Muscle of leg (tissue), 16 donors: ENCODE data around the gene RABEP2. TPM values are rescaled to one million over a fixed set of nuclear protein-coding genes. Genes with fewer than 3 reads are reported as not detected.
"Not testable (repeated sequence)": the region's sequence is repeated elsewhere in the genome, so short reads cannot be mapped to it uniquely, and the experiment has no call there.

Experiments
- DNase-seq: peaks from one replicate; pipeline ENCODE4 v3.0.0; 2013
- H3K27ac ChIP-seq: one replicate; pipeline ENCODE4 v1.5.1; 2013; ENCODE audit warnings: mild to moderate bottlenecking, low read length, control low read depth
- H3K27me3 ChIP-seq: one replicate; pipeline ENCODE4 v1.6.1; 2013; ENCODE audit warnings: low read length; ENCODE audit not compliant: control insufficient read depth, insufficient read depth
- H3K36me3 ChIP-seq: one replicate; pipeline ENCODE4 v1.6.1; 2013; ENCODE audit warnings: low read length; ENCODE audit not compliant: control insufficient read depth, insufficient read depth
- H3K4me1 ChIP-seq: one replicate; pipeline ENCODE4 v1.6.1; 2013; ENCODE audit warnings: low read length; ENCODE audit not compliant: control insufficient read depth, insufficient read depth
- H3K4me3 ChIP-seq: one replicate; pipeline ENCODE4 v1.5.1; 2013; ENCODE audit warnings: low read length, control low read depth
- H3K9me3 ChIP-seq: replicated peaks from 2 replicates; pipeline ENCODE4 v1.6.1; 2013; ENCODE audit warnings: low read depth, low read length; ENCODE audit not compliant: control insufficient read depth
- WGBS: methylation state at CpG from one replicate; pipeline ENCODE4 v1.1.5; 2013; ENCODE audit warnings: missing lambda C conversion rate; ENCODE audit not compliant: insufficient coverage; 5-methylcytosine and 5-hydroxymethylcytosine counted together
- long read RNA-seq, 11 donors: transcript quantifications; one replicate each; lab custom pipeline, GENCODE V29; 2026
- polyA plus RNA-seq, 8 donors: library from polyadenylated mRNA; unstranded; fragments of 120-200 nt; gene quantifications; one replicate each; pipeline versions ENCODE4 v1.2.1 to v1.2.3, GENCODE V29; 2013; ENCODE audit warnings: inconsistent platforms in 1 of 8, low replicate concordance in 1 of 8; ENCODE audit not compliant: insufficient read length in 8 of 8, insufficient read depth in 1 of 8
- total RNA-seq: library from RNA; stranded (reverse); fragments of 120-200 nt; gene quantifications from one replicate; pipeline ENCODE4 v1.2.4, GENCODE V29; 2013

The RABEP2 gene
- 11.6 TPM for total RNA-seq
- 10 to 100 TPM; 13.1 to 19.3 (median 15.5) TPM for polyA plus RNA-seq
- long read RNA-seq, donor 1 = 0 reads
- long read RNA-seq, donor 2 = 0 reads
- long read RNA-seq, donor 3, partial matches to known transcripts = 5 of 6 reads
- long read RNA-seq, donor 3, other reads (novel, unspliced or antisense) = 0 of 6 reads
- long read RNA-seq, donor 4, partial matches to known transcripts = 0 of 1 reads
- long read RNA-seq, donor 4, other reads (novel, unspliced or antisense) = 0 of 1 reads
- long read RNA-seq, donor 5, partial matches to known transcripts = 0 of 2 reads
- long read RNA-seq, donor 5, other reads (novel, unspliced or antisense) = 0 of 2 reads
- long read RNA-seq, donor 6 = 0 reads
- long read RNA-seq, donor 7 = 0 reads
- long read RNA-seq, donor 8 = 0 reads
- long read RNA-seq, donor 9, partial matches to known transcripts = 0 of 2 reads
- long read RNA-seq, donor 9, other reads (novel, unspliced or antisense) = 0 of 2 reads
- long read RNA-seq, donor 10 = 0 reads
- long read RNA-seq, donor 11 = 0 reads

- H3K9me3 ChIP-seq = no peaks in the 10 kb centered on the region
These were observed at the start of gene RABEP2 for GRCh38 chr16:28924762-28925385. RABEP2 (minus strand) TSS chr16:28925238; CDS start chr16:28925163, 75 bp downstream.

GRCh38 chr16:28974437-28975157 is 49.6 kb upstream of the RABEP2 start, which contains the start of gene SPNS1:
SPNS1 (plus strand) TSS chr16:28974778; CDS start chr16:28975152, 374 bp downstream.
- H3K36me3 ChIP-seq = peaks cover 25% of the 10 kb centered on the region
- peak; percentile 99 for DNase-seq
- no peaks in the 10 kb centered on the region for H3K9me3 ChIP-seq
- peak within 1 kb of the TSS; percentile 91 for H3K27ac ChIP-seq
- peaks cover 17% of the 10 kb centered on the region for H3K4me1 ChIP-seq
- H3K4me3 ChIP-seq = peak within 1 kb of the TSS; percentile 92
- under 1% methylated on average over 59 of the region's 60 CpGs for WGBS
- no peaks in the 10 kb centered on the region for H3K27me3 ChIP-seq

More at GRCh38 chr16:28924762-28925385, at the start of gene RABEP2:
- peaks cover 17% of the 10 kb centered on the region for H3K4me1 ChIP-seq
- no peaks in the 10 kb centered on the region for H3K27me3 ChIP-seq
- peaks cover 10% of the 10 kb centered on the region for H3K36me3 ChIP-seq
- H3K4me3 ChIP-seq = peak within 1 kb of the TSS; percentile 97
- DNase-seq = peak; percentile 97
- peak within 1 kb of the TSS; percentile 99 for H3K27ac ChIP-seq
- under 1% methylated on average over 59 of the region's 66 CpGs for WGBS

- Histone ChIP-seq H3K4me3 (peak overlapping the region; percentile 92), H3K9me3 (no peaks in the 10 kb centered on the region), H3K27me3 (no peaks in the 10 kb centered on the region), H3K27ac (peak overlapping the region; percentile 91), H3K36me3 (peaks cover 19% of the 10 kb centered on the region), H3K4me1 (peaks cover 17% of the 10 kb centered on the region)
- 0% methylated on average over 3 of the region's 17 CpGs for WGBS
- DNase-seq = peak; percentile 71
These were observed 49.0 kb upstream of the RABEP2 start for GRCh38 chr16:28974007-28974436.

- not testable (repeated sequence) for H3K27me3 ChIP-seq, DNase-seq, H3K4me3 ChIP-seq, H3K27ac ChIP-seq, H3K4me1 ChIP-seq, H3K36me3 ChIP-seq, H3K9me3 ChIP-seq
- 73% methylated on average over 1 of the region's 2 CpGs for WGBS
These were observed 44.7 kb upstream of the RABEP2 start for GRCh38 chr16:28969696-28970095.

GRCh38 chr16:28967156-28967555 is 42.1 kb upstream of the RABEP2 start:
- Histone ChIP-seq H3K4me1 (no peaks in the 10 kb centered on the region), H3K4me3 (no peak overlapping the region), H3K27me3 (no peaks in the 10 kb centered on the region), H3K9me3 (no peaks in the 10 kb centered on the region), H3K36me3 (peaks cover 28% of the 10 kb centered on the region), H3K27ac (no peak overlapping the region)
- WGBS = no CpG with 5 or more reads among the region's 4 CpGs
- DNase-seq = no peak

GRCh38 chr16:28964496-28964895 is 39.5 kb upstream of the RABEP2 start:
- WGBS = 100% methylated on average over 1 of the region's 2 CpGs
- Histone ChIP-seq H3K36me3 (peaks cover 43% of the 10 kb centered on the region), H3K9me3 (no peaks in the 10 kb centered on the region)

GRCh38 chr16:28964072-28964471 is 39.0 kb upstream of the RABEP2 start:
- no peak for DNase-seq
- Histone ChIP-seq H3K9me3 (no peaks in the 10 kb centered on the region), H3K27me3 (no peaks in the 10 kb centered on the region), H3K36me3 (peaks cover 45% of the 10 kb centered on the region), H3K4me1 (no peaks in the 10 kb centered on the region), H3K4me3 (no peak overlapping the region), H3K27ac (no peak overlapping the region)
- 85% methylated on average over 2 of the region's 3 CpGs for WGBS

More at GRCh38 chr16:28964496-28964895, 39.5 kb upstream of the RABEP2 start:
- Histone ChIP-seq H3K4me1 (no peaks in the 10 kb centered on the region), H3K27ac (no peak overlapping the region), H3K4me3 (no peak overlapping the region), H3K27me3 (no peaks in the 10 kb centered on the region)
- no peak for DNase-seq

- Histone ChIP-seq H3K4me1 (no peaks in the 10 kb centered on the region), H3K4me3 (no peak overlapping the region), H3K27me3 (no peaks in the 10 kb centered on the region), H3K36me3 (peaks cover 78% of the 10 kb centered on the region), H3K9me3 (no peaks in the 10 kb centered on the region), H3K27ac (no peak overlapping the region)
- no CpG with 5 or more reads among the region's 6 CpGs for WGBS
- no peak for DNase-seq
These were observed 33.8 kb upstream of the RABEP2 start for GRCh38 chr16:28958836-28959235.

- H3K27me3 ChIP-seq = no peaks in the 10 kb centered on the region
- H3K4me1 ChIP-seq = no peaks in the 10 kb centered on the region
- no peak for DNase-seq
- H3K4me3 ChIP-seq = no peak overlapping the region
- no peaks in the 10 kb centered on the region for H3K9me3 ChIP-seq
- H3K36me3 ChIP-seq = peaks cover 78% of the 10 kb centered on the region
- 95% methylated on average over 4 of the region's 9 CpGs for WGBS
- no peak overlapping the region for H3K27ac ChIP-seq
These were observed 33.2 kb upstream of the RABEP2 start for GRCh38 chr16:28958216-28958615.
